Neural progenitor cell (in vitro differentiated cells): ENCODE measurements around the gene TRO. TPM values are rescaled to one million over a fixed set of nuclear protein-coding genes. Genes with fewer than 3 reads are reported as not detected.

Source experiments
- DNase-seq: peaks from one replicate; pipeline ENCODE4 v3.0.0-alpha.2; 2016; ENCODE audit warnings: low spot score
- H2AFZ ChIP-seq: fragments of 200-600 bp; sonication (generic); replicated peaks from 2 replicates; pipeline ENCODE4 v1.6.1; 2016; ENCODE audit warnings: antibody characterized with exemption
- H3F3A ChIP-seq: fragments of 200-600 bp; sonication (generic); 2 replicates; pipeline ENCODE4 v1.6.1; 2016; ENCODE audit warnings: antibody characterized with exemption, low read depth
- H3K27ac ChIP-seq: fragments of 200-600 bp; sonication (generic); 2 replicates; pipeline ENCODE4 v1.5.1; 2016; ENCODE audit warnings: mild to moderate bottlenecking
- H3K27me3 ChIP-seq: fragments of 200-600 bp; sonication (generic); 2 replicates; pipeline ENCODE4 v1.6.1; 2016; ENCODE audit warnings: mild to moderate bottlenecking, moderate library complexity
- H3K36me3 ChIP-seq: fragments of 200-600 bp; sonication (generic); 2 replicates; pipeline ENCODE4 v1.5.1; 2016
- H3K4me1 ChIP-seq: fragments of 200-600 bp; sonication (generic); 2 replicates; pipeline ENCODE4 v1.6.1; 2016; ENCODE audit warnings: mixed run types
- H3K4me2 ChIP-seq: fragments of 200-600 bp; sonication (generic); 2 replicates; pipeline ENCODE4 v1.6.1; 2016
- H3K4me3 ChIP-seq: fragments of 200-600 bp; sonication (generic); 2 replicates; pipeline ENCODE4 v1.5.1; 2016
- H3K79me2 ChIP-seq: fragments of 200-600 bp; sonication (generic); 2 replicates; pipeline ENCODE4 v1.6.1; 2016; ENCODE audit warnings: low read depth
- H3K9ac ChIP-seq: fragments of 200-600 bp; sonication (generic); 2 replicates; pipeline ENCODE4 v1.6.1; 2016
- H3K9me3 ChIP-seq: fragments of 200-600 bp; sonication (generic); 2 replicates; pipeline ENCODE4 v1.5.1; 2016; ENCODE audit warnings: low read depth
- H4K20me1 ChIP-seq: fragments of 200-600 bp; sonication (generic); 2 replicates; pipeline ENCODE4 v1.6.1; 2016; ENCODE audit warnings: low read depth
- H3K27ac Mint-ChIP-seq: 3 replicates; pipeline ENCODE4 v1.8.0; 2021; ENCODE audit warnings: mixed read lengths
- H3K27me3 Mint-ChIP-seq: 2 replicates; pipeline ENCODE4 v1.8.0; 2022; ENCODE audit warnings: low read depth, mild to moderate bottlenecking, inconsistent platforms, moderate library complexity, mixed read lengths; ENCODE audit not compliant: insufficient read depth
- H3K36me3 Mint-ChIP-seq: 3 replicates; pipeline ENCODE4 v1.8.0; 2021; ENCODE audit warnings: mixed read lengths
- H3K4me1 Mint-ChIP-seq: 3 replicates; pipeline ENCODE4 v1.8.0; 2021; ENCODE audit warnings: mixed read lengths
- H3K4me3 Mint-ChIP-seq: 3 replicates; pipeline ENCODE4 v1.8.0; 2021; ENCODE audit warnings: mild to moderate bottlenecking, moderate library complexity, mixed read lengths
- H3K9me3 Mint-ChIP-seq: 3 replicates; pipeline ENCODE4 v1.8.0; 2020; ENCODE audit warnings: mixed read lengths
- EZH2 ChIP-seq: fragments of 200-600 bp; sonication (generic); IDR thresholded peaks from 2 replicates; pipeline ENCODE4 v1.6.1; 2017; ENCODE audit warnings: antibody characterized with exemption, mild to moderate bottlenecking, moderate library complexity
- EZH2phosphoT487 ChIP-seq: fragments of 200-600 bp; sonication (generic); IDR thresholded peaks from 2 replicates; pipeline ENCODE4 v1.6.1; 2017; ENCODE audit warnings: antibody characterized with exemption
- total RNA-seq: library from RNA; depleted of rRNA; stranded (reverse); fragments of >200 nt; gene quantifications from 2 replicates; pipeline ENCODE4 v1.2.3, GENCODE V29; 2015; ENCODE audit warnings: low replicate concordance
- TF ChIP-seq, protein P1 (sequence below): fragments of 200-600 bp; sonication (generic); IDR thresholded peaks from 2 replicates; pipeline ENCODE4 v1.5.1; 2017; ENCODE audit warnings: antibody characterized with exemption, mild to moderate bottlenecking

TRO gene
- total RNA-seq, 1 donor from 2014 or later: 106 TPM

GRCh38 chrX:54935306-54935705 is 14.7 kb downstream of the TRO start:
- no peaks in the 10 kb centered on the region for H3K4me1 ChIP-seq
- H3K9ac ChIP-seq: no peak overlapping the region
- H3K9me3 ChIP-seq: no peaks in the 10 kb centered on the region
- H3K36me3 ChIP-seq: no peaks in the 10 kb centered on the region
- H3K79me2 ChIP-seq: no peaks in the 10 kb centered on the region
- no peak overlapping the region for H2AFZ ChIP-seq
- H3K27me3 Mint-ChIP-seq: no peaks in the 10 kb centered on the region
- H3K27me3 ChIP-seq: no peaks in the 10 kb centered on the region
- no peaks in the 10 kb centered on the region for H3K36me3 Mint-ChIP-seq
- no peak overlapping the region for H3K4me2 ChIP-seq
- H3K4me3 ChIP-seq: no peak overlapping the region
- H3K9me3 Mint-ChIP-seq: peaks cover 3% of the 10 kb centered on the region
- H3F3A ChIP-seq: no peaks in the 10 kb centered on the region
- H4K20me1 ChIP-seq: no peaks in the 10 kb centered on the region
- no peak overlapping the region for H3K4me3 Mint-ChIP-seq
- no peak overlapping the region for H3K27ac ChIP-seq
- DNase-seq: no peak
- H3K27ac Mint-ChIP-seq: no peak overlapping the region
- no peak for TF ChIP-seq EZH2phosphoT487
- no peak for TF ChIP-seq EZH2
- TF ChIP-seq, protein P1, sequence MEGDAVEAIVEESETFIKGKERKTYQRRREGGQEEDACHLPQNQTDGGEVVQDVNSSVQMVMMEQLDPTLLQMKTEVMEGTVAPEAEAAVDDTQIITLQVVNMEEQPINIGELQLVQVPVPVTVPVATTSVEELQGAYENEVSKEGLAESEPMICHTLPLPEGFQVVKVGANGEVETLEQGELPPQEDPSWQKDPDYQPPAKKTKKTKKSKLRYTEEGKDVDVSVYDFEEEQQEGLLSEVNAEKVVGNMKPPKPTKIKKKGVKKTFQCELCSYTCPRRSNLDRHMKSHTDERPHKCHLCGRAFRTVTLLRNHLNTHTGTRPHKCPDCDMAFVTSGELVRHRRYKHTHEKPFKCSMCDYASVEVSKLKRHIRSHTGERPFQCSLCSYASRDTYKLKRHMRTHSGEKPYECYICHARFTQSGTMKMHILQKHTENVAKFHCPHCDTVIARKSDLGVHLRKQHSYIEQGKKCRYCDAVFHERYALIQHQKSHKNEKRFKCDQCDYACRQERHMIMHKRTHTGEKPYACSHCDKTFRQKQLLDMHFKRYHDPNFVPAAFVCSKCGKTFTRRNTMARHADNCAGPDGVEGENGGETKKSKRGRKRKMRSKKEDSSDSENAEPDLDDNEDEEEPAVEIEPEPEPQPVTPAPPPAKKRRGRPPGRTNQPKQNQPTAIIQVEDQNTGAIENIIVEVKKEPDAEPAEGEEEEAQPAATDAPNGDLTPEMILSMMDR: no peak
- H3K4me1 Mint-ChIP-seq: no peaks in the 10 kb centered on the region

- no peak for DNase-seq
- Histone ChIP-seq H3F3A (no peaks in the 10 kb centered on the region), H3K36me3 (no peaks in the 10 kb centered on the region), H3K9ac (no peak overlapping the region), H3K9me3 (no peaks in the 10 kb centered on the region), H4K20me1 (no peaks in the 10 kb centered on the region), H2AFZ (no peak overlapping the region), H3K4me3 (no peak overlapping the region), H3K79me2 (no peaks in the 10 kb centered on the region), H3K4me1 (no peaks in the 10 kb centered on the region), H3K4me2 (no peak overlapping the region), H3K27ac (no peak overlapping the region), H3K27me3 (no peaks in the 10 kb centered on the region)
- no peaks in the 10 kb centered on the region for H3K27me3 Mint-ChIP-seq
- H3K27ac Mint-ChIP-seq: no peak overlapping the region
- H3K36me3 Mint-ChIP-seq: no peaks in the 10 kb centered on the region
- H3K4me1 Mint-ChIP-seq: no peaks in the 10 kb centered on the region
- H3K9me3 Mint-ChIP-seq: peaks cover 3% of the 10 kb centered on the region
- TF ChIP-seq, protein P1: no peak
- H3K4me3 Mint-ChIP-seq: no peak overlapping the region
These were observed 16.8 kb downstream of the TRO start for GRCh38 chrX:54937416-54937815.

- H3K9me3 ChIP-seq: peaks cover 4% of the 10 kb centered on the region
- H2AFZ ChIP-seq: no peak overlapping the region
- Mint-ChIP-seq H3K27me3 (peaks cover 2% of the 10 kb centered on the region), H3K27ac (no peak overlapping the region), H3K9me3 (no peaks in the 10 kb centered on the region), H3K4me3 (no peak overlapping the region), H3K36me3 (no peaks in the 10 kb centered on the region), H3K4me1 (peaks cover 8% of the 10 kb centered on the region)
- H3F3A ChIP-seq: no peaks in the 10 kb centered on the region
- no peaks in the 10 kb centered on the region for H3K4me1 ChIP-seq
- H3K27me3 ChIP-seq: no peaks in the 10 kb centered on the region
- DNase-seq: no peak
- H3K27ac ChIP-seq: no peak overlapping the region
- no peak overlapping the region for H3K4me3 ChIP-seq
- no peaks in the 10 kb centered on the region for H3K36me3 ChIP-seq
- H3K9ac ChIP-seq: no peak overlapping the region
- H3K4me2 ChIP-seq: no peak overlapping the region
- TF ChIP-seq, protein P1: no peak
- TF ChIP-seq EZH2 (no peak), EZH2phosphoT487 (no peak)
- no peaks in the 10 kb centered on the region for H4K20me1 ChIP-seq
- H3K79me2 ChIP-seq: no peaks in the 10 kb centered on the region
These were observed 24.2 kb downstream of the TRO start for GRCh38 chrX:54944816-54945215.

- H3K9ac ChIP-seq: no peak overlapping the region
- Mint-ChIP-seq H3K9me3 (no peaks in the 10 kb centered on the region), H3K4me1 (peaks cover 8% of the 10 kb centered on the region)
These were observed 24.6 kb downstream of the TRO start for GRCh38 chrX:54945224-54945623.

More at GRCh38 chrX:54945224-54945623, 24.6 kb downstream of the TRO start:
- Histone ChIP-seq H3K36me3 (no peaks in the 10 kb centered on the region), H3K27ac (no peak overlapping the region), H3K79me2 (no peaks in the 10 kb centered on the region), H4K20me1 (no peaks in the 10 kb centered on the region), H3F3A (no peaks in the 10 kb centered on the region), H3K4me1 (no peaks in the 10 kb centered on the region), H3K4me3 (no peak overlapping the region), H3K9me3 (peaks cover 4% of the 10 kb centered on the region), H2AFZ (no peak overlapping the region), H3K4me2 (no peak overlapping the region), H3K27me3 (no peaks in the 10 kb centered on the region)
- Mint-ChIP-seq H3K4me3 (no peak overlapping the region), H3K27ac (no peak overlapping the region), H3K27me3 (peaks cover 2% of the 10 kb centered on the region), H3K36me3 (no peaks in the 10 kb centered on the region)
- no peak for TF ChIP-seq EZH2phosphoT487
- no peak for TF ChIP-seq EZH2
- TF ChIP-seq, protein P1: no peak
- DNase-seq: no peak
